GM18519 (cell line): ENCODE data around the gene TSC2.

Source experiments
- ATAC-seq: cut with Tn5 transposase; IDR thresholded peaks from one replicate; pipeline ENCODE4 v1.9.1; 2021; ENCODE audit warnings: mild to moderate bottlenecking, moderate library complexity; ENCODE audit not compliant: unreplicated experiment, low FRiP score

Gene TSC2

DNA sequence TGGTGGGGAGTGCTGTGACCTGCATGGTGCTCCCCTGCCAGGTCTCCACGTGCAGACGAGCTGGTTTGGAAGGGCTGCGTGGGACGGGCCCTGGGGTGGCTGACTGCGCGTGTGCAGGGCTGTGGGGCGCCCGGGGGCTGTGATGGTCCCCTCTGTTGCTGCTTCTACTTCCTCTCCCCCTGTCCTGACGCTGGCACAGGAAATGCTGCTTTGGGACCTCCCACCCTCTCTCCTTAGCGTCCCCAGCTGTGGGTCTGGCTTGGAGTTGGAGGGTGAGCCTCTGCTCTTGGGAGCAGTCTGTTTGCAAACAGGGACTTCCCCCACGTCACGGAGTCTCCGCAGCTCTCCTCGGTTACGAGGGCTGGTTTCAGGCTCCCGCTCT is 35.2 kb downstream of the TSC2 start:
- ATAC-seq = no peak

DNA sequence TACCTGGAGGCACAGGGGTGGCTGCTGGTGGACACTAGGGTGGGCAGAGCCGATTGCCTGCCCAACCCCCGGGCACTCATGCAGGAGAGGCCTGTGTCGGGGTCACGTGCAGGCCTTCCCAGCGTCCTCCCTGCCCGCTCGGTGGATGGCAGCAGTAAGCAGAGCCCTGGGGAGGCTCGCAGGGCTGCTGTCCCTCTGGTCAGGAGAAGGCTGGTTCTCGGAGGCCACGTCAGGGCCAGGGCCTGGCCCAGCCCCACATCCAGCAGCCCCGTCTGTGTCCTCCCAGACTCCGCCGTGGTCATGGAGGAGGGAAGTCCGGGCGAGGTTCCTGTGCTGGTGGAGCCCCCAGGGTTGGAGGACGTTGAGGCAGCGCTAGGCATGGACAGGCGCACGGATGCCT is 35.6 kb downstream of the TSC2 start:
- ATAC-seq = no peak

- ATAC-seq = no peak
Measured at GRCh38 chr16:2083876-2084780, 36.3 kb downstream of the TSC2 start.

DNA sequence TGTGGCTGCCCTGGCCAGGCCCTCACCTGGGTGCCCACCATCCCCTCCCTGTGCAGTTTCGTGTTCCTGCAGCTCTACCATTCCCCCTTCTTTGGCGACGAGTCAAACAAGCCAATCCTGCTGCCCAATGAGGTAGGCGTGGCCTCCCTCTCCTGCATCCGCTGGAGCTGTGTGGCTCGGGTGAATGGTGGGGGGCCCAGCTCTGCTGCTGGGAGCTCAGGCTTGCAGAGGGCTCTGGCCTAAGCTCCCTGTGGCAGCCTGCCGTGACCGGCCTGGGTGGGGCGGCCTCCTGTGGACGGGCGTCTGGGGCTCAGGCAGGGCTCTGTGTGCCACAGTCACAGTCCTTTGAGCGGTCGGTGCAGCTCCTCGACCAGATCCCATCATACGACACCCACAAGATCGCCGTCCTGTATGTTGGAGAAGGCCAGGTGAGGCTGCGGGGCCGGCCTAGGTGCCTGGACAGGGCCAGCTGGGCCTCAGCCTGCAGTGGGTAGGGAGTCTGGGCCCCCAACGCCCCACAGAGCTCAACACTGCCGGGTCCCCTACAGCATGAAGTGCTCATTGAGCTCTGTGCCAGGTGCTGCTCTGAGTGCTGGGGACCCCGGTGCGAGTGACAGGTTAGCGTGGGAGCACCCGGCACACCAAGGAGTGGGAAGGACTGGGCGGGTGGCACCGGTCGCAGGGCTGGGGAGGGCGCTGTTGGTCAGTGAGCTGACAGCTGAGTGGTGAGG is 37.3 kb downstream of the TSC2 start:
- ATAC-seq = no peak

GRCh38 chr16:2085669-2086068 is 37.9 kb downstream of the TSC2 start:
- ATAC-seq = no peak

GRCh38 chr16:2086106-2086742 is 38.4 kb downstream of the TSC2 start:
- no peak for ATAC-seq

GRCh38 chr16:2086812-2087747 is 39.3 kb downstream of the TSC2 start:
- ATAC-seq = no peak

- ATAC-seq = no peak
Measured at GRCh38 chr16:2087748-2088631, 40.2 kb downstream of the TSC2 start.

DNA sequence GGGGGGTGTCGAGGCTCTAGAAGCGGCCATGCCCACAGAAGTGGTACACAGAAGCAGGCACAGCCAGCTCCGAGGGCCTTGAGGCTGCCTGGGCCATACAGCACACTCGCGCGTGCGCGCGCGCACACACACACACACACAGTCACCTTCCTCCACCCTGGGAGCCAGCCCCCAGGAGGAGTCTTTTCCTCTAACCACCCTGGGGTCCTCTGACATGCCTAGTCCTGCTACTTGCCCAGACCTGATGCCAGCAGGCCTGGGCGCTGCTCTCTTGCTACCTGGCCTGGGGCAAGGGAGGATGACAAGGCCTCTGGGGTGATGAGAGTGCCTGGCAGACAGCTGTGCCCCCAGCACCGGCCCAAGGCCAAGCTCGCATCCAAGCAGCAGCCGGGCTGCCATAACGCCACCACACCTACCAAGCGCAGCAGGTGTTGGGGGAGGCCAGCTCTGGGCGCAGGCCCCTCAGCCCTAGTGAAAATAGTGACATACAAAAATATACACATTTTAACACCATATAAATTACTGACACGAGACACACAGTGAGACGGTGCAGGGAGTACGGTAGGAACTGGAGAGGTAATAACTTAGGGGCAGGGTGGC is 41.1 kb downstream of the TSC2 start:
- no peak for ATAC-seq

DNA sequence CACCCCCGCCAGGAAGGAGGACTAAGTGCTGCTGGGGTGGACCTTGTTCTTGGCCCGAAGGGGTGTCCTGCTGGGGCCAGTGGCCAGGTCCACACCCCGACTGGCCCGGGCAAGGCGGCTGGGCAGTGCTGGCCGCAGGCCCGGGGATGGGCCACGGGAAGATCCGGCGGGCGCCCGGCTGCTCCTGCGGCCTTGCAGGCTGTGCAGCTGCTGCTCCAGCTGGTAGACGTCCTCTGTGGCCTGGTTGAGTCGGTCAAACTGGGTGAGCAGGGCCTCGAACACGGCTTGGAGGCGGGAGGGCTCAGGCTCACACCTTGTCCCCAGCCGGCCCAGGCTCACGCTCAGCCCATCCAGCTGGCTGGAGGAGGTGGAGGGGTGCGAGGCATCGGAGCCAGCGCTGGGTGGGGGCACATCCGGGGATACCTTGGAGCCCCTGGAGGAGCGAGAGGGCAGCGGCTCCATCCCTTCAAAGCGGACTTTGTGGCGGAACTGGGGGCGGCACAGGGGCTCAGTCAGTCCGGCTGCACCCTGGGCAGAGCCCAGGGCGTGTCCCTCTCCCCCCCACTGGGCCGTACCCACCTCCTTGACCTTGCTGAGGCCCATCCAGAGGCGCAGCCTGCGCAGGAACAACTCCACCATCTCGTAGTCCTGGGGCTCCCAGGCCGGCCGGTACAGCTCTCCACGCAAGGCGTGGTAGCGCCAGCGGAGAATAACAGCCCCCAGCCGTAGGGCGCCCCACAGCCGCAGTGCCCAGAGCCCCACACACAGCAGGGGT is 42.1 kb downstream of the TSC2 start:
- no peak for ATAC-seq

DNA sequence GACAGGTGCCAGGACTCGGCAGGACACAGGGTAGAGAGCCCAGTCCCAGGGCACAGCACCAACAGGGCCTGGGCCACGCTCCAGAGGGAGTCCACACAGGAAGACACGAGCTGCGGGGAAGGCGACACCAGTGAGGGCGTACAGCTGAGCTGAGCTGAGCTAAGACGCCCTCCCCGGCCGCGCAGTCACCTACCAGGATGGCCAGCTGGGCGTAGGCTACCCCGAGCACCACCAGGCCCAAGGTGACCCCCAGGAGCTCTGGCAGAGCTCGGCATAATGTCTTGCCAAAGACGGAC is 42.6 kb downstream of the TSC2 start:
- no peak for ATAC-seq

- ATAC-seq = no peak
Measured at GRCh38 chr16:2090777-2091546, 43.2 kb downstream of the TSC2 start.

DNA sequence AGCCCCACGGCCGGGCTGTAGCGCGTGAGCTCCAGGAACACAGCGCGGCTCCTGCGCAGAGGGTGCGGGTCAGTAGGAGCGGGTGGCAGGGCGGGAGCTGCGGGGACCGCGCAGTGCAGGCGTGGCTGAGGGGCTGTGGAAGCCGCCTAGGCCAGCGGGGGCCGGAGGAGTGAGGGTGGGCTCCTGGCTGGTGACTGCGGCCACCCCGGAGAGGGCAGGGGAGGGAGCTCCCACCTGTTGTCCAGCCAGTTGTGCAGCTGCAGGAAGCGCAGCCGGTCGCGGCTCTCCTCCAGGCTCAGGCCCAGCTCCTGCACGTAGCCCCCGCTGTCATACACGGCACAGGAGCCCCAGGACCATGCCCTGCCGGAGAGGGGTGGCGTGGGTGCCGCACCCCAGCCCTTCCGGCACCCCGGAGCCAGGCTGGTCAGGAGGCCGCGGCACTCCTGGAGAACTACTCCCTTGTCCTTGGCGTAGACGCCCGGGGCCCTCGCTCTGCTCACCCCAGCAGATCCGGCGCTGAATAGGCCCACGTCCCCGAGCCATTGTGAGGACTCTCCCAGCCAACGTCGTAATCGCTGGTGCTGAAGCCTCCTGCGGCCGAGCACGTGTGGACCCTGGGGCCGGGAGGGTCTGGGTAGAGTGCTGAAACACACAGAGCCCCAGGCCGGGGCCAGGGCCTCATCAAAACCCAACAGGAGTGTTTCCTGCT is 43.9 kb downstream of the TSC2 start:
- ATAC-seq = no peak

- ATAC-seq = no peak
Measured at GRCh38 chr16:2092256-2092620, 44.5 kb downstream of the TSC2 start.

- no peak for ATAC-seq
Measured at GRCh38 chr16:2092866-2093265, 45.1 kb downstream of the TSC2 start.

- ATAC-seq = no peak
Measured at GRCh38 chr16:2093793-2094192, 46.0 kb downstream of the TSC2 start.

GRCh38 chr16:2095315-2095853 is 47.6 kb downstream of the TSC2 start:
- no peak for ATAC-seq
